SK-N-MC (cell line): ENCODE measurements around the gene MMP27.

Source experiments
- DNase-seq: peaks from one replicate; pipeline ENCODE4 v3.0.0-alpha.2; 2011; ENCODE audit warnings: low read depth, low spot score
- H3K27ac ChIP-seq: fragments of 200-600 bp; sonication (generic); 2 replicates; pipeline ENCODE4 v1.5.1; 2016; ENCODE audit warnings: mixed run types
- H3K36me3 ChIP-seq: fragments of 200-600 bp; sonication (generic); 2 replicates; pipeline ENCODE4 v1.6.1; 2017; ENCODE audit warnings: antibody characterized with exemption, low read length, mixed read lengths; ENCODE audit not compliant: insufficient read depth
- H3K4me3 ChIP-seq: fragments of 200-600 bp; sonication (generic); 2 replicates; pipeline ENCODE4 v1.5.1; 2016
- H3K9ac ChIP-seq: fragments of 200-600 bp; sonication (generic); 2 replicates; pipeline ENCODE4 v1.8.0; 2017; ENCODE audit warnings: mixed run types, mixed read lengths; ENCODE audit not compliant: insufficient read length
- H3K9me3 ChIP-seq: fragments of 200-600 bp; sonication (generic); 2 replicates; pipeline ENCODE4 v1.6.1; 2017; ENCODE audit warnings: low read depth, mild to moderate bottlenecking, antibody characterized with exemption, low read length, moderate library complexity, mixed read lengths
- EZH2 ChIP-seq: fragments of 200-600 bp; sonication (generic); IDR thresholded peaks from one replicate; pipeline ENCODE4 v1.6.1; 2017; ENCODE audit warnings: antibody characterized with exemption
- FOXP2 ChIP-seq: optimal IDR thresholded peaks from 2 replicates; pipeline ENCODE3; 2011; ENCODE audit warnings: mild to moderate bottlenecking, moderate library complexity; ENCODE audit not compliant: insufficient read depth; ENCODE audit errors: extremely low read length, control extremely low read depth
- POLR2AphosphoS5 ChIP-seq: IDR thresholded peaks from 2 replicates; pipeline ENCODE4 v1.6.1; 2012; ENCODE audit warnings: mild to moderate bottlenecking, low read depth, low read length, borderline replicate concordance

Gene MMP27

DNA sequence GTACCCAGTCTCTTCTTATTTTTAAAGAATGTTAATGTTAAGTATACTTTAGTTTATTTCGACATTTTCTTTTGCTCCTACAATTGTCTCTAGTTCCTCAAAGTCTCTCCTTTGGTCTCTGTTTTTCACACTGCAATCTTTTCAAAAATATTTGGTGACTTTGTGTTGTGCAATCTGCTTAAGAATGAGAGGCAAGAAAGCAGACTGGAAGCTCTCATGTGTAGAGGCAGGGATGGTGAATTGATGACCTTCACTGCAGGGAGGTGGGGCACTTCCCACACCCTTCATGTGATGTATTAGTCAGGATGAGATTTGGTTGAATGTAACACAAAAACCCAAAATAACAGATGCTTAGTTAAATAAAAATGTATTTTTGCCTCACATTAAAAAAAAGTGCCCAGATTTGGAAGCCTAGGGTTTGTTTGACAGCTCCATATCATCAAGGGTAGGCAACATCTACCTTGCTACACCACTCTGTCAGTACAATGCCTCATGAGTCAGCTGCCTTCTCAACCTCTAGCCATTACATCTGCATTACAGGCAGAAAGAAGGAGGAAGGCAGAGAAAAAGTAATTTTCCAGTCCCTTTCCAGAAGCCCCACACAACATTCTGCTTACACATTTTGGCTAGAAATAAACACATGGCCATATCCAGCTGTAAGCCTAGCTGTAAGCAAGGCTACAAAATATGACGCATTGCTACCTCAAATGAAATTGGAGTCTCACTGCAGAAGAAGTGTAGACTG, 3.8 kb upstream of the MMP27 start:
- DNase-seq: no peak

DNA sequence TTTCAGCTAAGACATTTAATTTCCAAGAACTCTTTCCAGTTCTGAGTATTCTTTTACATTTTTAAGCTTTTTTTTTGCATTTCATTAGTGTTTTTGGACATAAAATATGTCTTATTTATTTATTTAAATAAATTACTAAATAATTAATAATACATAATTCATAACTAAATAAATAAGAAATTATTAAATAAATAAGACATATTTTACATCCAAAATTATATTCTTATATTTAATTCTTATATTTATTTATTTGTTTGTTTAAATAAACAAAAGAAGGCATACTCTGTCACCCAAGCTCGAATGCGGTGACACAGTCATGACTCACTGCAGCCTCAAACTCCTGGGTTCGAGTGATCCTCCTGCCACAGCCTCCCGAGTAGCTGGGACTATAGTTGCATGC, 3.1 kb upstream of the MMP27 start:
- DNase-seq: no peak
- Histone ChIP-seq H3K9me3 (no peaks in the 10 kb centered on the region), H3K4me3 (no peak overlapping the region), H3K27ac (no peak overlapping the region), H3K36me3 (no peaks in the 10 kb centered on the region), H3K9ac (no peak overlapping the region)
- no peak for TF ChIP-seq EZH2
- TF ChIP-seq FOXP2: no peak
- TF ChIP-seq POLR2AphosphoS5: no peak

More for the DNA sequence above, 3.8 kb upstream of the MMP27 start:
- Histone ChIP-seq H3K4me3 (no peak overlapping the region), H3K9ac (no peak overlapping the region), H3K27ac (no peak overlapping the region), H3K36me3 (no peaks in the 10 kb centered on the region), H3K9me3 (no peaks in the 10 kb centered on the region)
- TF ChIP-seq FOXP2: no peak
- no peak for TF ChIP-seq EZH2
- TF ChIP-seq POLR2AphosphoS5: no peak

DNA sequence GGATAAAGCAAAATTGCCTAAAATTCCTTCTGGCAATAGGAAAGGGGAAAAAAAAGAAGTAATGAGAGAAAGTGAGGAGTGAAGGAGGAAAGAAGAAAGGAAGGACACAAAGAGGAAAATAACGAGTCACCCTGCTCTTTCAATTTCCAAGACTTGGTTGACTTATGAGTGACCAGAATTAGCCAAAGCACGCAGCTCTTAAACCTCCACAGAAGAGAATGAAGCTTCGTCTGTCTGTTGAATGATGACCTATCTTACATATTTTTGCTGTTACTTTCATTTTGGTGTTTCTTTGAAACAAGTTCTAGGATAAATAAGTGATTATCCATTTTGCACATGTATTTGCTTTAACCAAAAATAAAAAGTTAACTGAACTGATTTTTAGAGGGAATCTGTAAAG, 728 bp downstream of the MMP27 start:
- no peak for DNase-seq
- H3K4me3 ChIP-seq: no peak overlapping the region
- H3K9ac ChIP-seq: no peak overlapping the region
- TF ChIP-seq FOXP2 (no peak), EZH2 (no peak), POLR2AphosphoS5 (no peak)
- no peak overlapping the region for H3K27ac ChIP-seq
- no peaks in the 10 kb centered on the region for H3K36me3 ChIP-seq
- H3K9me3 ChIP-seq: no peaks in the 10 kb centered on the region

DNA sequence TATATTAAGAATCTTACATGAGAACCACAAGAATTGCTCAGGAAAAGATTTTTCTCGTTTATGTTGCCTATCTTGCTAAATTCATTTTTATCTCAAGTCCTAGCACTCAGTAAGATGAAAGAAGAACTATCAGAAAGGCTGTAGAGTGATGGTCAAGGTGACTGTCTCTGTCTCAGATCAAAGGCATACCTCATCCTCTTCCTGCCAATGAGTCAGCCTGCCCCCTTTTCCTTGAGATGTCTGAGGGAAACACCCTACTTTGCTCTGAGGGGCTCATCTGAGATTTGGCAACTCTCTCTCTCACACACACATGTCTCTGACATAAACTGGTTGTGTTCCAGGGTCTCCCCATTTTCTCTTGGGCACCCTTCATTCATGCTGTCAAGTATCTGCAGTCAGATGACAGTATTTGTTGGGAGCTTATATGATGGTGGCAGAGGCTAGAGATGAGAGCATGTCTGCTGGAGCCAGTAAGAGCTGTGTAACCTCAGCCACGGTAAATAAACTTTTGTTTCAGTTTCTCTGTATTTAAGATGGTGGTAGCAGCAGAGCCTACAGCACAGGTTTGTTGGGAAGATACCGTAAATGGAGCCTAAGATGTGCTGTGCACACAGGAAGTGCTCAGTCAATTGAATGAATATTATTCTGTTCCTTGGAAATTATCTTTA, 1.6 kb downstream of the MMP27 start:
- H3K9me3 ChIP-seq: no peaks in the 10 kb centered on the region
- no peak overlapping the region for H3K4me3 ChIP-seq
- no peak overlapping the region for H3K9ac ChIP-seq
- TF ChIP-seq EZH2: no peak
- no peak for DNase-seq
- H3K27ac ChIP-seq: no peak overlapping the region
- no peaks in the 10 kb centered on the region for H3K36me3 ChIP-seq

DNA sequence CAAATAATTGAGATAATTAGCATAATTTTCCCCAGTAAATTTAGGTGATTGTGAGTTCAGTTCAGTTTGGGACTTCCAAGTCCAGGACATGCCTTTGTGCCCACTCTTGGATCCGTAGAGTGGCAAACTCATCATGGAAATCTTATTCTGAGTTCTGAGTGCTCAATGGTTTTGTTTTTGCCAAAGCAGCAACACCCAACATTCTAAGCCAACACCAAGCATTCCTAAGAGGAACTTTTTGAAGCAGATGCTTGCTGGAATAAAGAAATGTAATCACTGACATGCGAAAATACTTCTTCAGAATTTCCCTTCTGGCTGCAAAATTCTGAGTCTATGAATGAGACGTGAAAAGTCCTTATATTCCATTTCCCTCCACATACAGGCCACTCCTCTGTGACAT, 10.4 kb downstream of the MMP27 start:
- Histone ChIP-seq H3K9me3 (no peaks in the 10 kb centered on the region; the same call in 1 of the 2 replicates), H3K36me3 (no peaks in the 10 kb centered on the region), H3K27ac (no peak overlapping the region), H3K4me3 (no peak overlapping the region), H3K9ac (no peak overlapping the region)
- TF ChIP-seq EZH2 (no peak), FOXP2 (no peak), POLR2AphosphoS5 (no peak)
- DNase-seq: no peak

DNA sequence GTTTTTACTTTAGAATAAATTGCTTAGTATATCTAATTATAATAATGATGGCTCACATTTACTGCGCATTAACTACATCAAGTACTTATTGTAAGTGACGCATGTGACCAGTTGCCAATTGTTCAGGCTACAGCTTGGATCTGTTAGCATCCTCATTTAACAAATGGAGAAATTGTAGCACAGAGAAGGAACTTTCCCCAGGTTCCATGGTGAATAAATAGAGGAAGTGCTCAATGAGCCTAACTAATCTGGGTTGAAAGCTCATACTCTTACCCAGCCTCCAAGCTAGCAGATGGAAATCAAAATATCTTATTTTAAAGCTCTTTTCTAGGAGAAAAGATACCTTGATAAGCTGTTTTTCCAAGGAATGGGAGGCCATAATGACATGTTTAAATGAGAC, 19.8 kb downstream of the MMP27 start:
- no peaks in the 10 kb centered on the region for H3K36me3 ChIP-seq
- no peak for DNase-seq
- no peak overlapping the region for H3K9ac ChIP-seq
- H3K27ac ChIP-seq: no peak overlapping the region
- H3K9me3 ChIP-seq: no peaks in the 10 kb centered on the region
- TF ChIP-seq POLR2AphosphoS5 (no peak), FOXP2 (no peak), EZH2 (no peak)
- no peak overlapping the region for H3K4me3 ChIP-seq

DNA sequence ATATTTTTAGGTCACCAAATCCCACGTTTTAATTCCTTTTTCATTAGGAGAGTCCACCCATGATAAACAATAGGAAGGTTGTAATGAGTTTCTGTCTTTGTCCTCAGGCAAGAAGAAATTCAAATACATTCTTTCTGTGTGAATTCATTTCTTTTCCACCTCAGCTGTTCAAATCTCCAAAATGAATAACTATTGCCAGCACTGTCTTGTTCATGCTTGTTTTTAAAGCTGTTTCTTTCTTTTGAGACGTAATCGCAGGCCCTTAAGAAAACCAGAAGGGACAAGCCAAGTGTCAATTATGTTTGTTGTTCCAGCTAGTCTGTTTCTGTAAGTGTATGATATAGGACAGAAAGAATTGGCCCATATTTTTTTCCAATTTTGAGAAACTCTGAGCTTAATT, 20.2 kb downstream of the MMP27 start:
- Histone ChIP-seq H3K9ac (no peak overlapping the region), H3K9me3 (no peaks in the 10 kb centered on the region), H3K36me3 (no peaks in the 10 kb centered on the region), H3K4me3 (no peak overlapping the region), H3K27ac (no peak overlapping the region)
- DNase-seq: no peak
- TF ChIP-seq POLR2AphosphoS5 (no peak), FOXP2 (no peak), EZH2 (no peak)

DNA sequence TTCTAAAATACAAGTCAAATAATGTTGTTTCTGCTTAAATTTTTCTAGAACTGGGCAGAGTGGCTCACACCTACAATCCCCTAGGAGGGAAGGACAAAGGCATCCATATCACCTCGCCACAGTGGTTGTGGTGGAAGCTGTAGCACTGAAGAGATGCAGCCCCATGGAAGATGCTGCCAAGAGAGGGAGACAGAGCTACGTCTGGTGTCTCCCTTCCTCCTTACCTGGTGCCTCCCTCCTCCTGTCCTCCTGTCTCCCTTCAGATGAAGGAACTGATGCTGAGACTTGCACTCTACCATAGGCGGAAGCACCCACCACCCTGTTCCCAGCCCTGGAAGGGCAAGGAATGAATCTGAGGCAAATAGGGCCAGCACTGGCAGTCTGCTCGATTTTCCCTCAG, 22.3 kb downstream of the MMP27 start:
- Histone ChIP-seq H3K9me3 (no peaks in the 10 kb centered on the region), H3K36me3 (no peaks in the 10 kb centered on the region), H3K27ac (no peak overlapping the region), H3K4me3 (no peak overlapping the region), H3K9ac (no peak overlapping the region)
- TF ChIP-seq EZH2 (no peak), FOXP2 (no peak)
- no peak for DNase-seq

DNA sequence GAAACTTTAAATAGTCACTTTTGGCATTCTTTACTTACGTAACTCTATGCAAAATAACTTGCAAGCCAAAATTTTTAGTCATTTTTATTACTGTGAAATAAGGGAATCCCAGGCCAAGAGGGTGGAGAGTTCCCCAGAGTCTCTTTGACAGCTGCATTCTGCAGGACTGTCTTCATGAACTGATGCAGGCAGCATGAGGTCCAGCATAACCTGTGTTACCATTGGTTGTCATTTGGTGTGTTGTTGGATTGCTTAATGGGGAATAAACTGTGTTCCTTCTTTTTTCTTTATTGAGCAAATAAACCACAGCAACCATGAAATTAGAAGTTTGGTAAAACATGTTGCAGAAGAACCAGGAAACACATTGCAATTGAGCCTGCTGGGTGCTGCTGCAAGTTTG, 24.6 kb downstream of the MMP27 start:
- no peaks in the 10 kb centered on the region for H3K9me3 ChIP-seq
- no peak overlapping the region for H3K4me3 ChIP-seq
- TF ChIP-seq FOXP2 (no peak), EZH2 (no peak), POLR2AphosphoS5 (no peak)
- H3K36me3 ChIP-seq: no peaks in the 10 kb centered on the region
- DNase-seq: no peak
- H3K27ac ChIP-seq: no peak overlapping the region
- no peak overlapping the region for H3K9ac ChIP-seq
